ENCODE data around the gene NHSL1.

Gene NHSL1, protein sequence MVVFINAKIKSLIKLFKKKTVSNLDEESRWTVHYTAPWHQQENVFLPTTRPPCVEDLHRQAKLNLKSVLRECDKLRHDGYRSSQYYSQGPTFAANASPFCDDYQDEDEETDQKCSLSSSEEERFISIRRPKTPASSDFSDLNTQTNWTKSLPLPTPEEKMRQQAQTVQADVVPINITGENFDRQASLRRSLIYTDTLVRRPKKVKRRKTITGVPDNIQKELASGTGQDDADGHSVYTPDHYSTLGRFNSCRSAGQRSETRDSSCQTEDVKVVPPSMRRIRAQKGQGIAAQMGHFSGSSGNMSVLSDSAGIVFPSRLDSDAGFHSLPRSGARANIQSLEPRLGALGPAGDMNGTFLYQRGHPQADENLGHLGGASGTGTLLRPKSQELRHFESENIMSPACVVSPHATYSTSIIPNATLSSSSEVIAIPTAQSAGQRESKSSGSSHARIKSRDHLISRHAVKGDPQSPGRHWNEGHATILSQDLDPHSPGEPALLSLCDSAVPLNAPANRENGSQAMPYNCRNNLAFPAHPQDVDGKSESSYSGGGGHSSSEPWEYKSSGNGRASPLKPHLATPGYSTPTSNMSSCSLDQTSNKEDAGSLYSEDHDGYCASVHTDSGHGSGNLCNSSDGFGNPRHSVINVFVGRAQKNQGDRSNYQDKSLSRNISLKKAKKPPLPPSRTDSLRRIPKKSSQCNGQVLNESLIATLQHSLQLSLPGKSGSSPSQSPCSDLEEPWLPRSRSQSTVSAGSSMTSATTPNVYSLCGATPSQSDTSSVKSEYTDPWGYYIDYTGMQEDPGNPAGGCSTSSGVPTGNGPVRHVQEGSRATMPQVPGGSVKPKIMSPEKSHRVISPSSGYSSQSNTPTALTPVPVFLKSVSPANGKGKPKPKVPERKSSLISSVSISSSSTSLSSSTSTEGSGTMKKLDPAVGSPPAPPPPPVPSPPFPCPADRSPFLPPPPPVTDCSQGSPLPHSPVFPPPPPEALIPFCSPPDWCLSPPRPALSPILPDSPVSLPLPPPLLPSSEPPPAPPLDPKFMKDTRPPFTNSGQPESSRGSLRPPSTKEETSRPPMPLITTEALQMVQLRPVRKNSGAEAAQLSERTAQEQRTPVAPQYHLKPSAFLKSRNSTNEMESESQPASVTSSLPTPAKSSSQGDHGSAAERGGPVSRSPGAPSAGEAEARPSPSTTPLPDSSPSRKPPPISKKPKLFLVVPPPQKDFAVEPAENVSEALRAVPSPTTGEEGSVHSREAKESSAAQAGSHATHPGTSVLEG (N-terminal part only)

DNA sequence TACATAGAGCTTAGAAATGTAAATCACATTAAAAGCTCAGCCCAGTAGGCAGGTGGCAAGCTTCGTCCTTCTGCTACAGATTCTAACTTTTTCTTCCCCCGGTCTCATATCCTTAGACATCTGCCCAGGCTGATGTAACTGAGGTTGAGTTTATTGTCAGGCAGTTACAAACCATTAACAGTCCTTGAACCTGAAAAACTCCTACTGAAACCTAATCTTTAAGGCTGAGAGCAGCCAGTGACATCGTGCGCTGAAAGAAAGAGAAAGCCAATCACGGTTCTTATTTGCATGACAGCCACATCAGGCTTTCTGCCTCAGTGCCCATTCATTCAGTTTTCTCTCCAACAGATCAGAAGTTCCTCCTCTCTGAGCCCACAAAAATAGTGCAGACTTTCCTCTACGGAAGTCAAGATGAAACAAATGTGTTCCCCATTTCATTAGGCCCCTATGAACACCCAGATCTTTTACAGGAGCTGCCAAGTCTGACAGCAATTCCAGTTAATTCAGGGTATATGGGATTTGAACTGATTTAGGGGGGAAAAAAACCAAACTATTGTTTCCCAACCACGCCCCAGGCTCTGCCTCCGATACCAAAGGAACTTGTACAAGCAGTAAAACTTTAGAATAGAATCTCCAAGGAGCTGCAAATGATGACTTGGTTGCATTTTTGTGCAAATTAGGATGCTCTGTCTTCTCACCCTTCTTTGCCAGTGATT, at the start of gene NHSL1:
Gene NHSL1, minus strand, starts transcription at position 192 of the 716 bp plus-strand sequence. CDS start 204 bp downstream, outside the sequence.
- DNase-seq (ENCODE audit: low spot score): peak; percentile 40

DNA sequence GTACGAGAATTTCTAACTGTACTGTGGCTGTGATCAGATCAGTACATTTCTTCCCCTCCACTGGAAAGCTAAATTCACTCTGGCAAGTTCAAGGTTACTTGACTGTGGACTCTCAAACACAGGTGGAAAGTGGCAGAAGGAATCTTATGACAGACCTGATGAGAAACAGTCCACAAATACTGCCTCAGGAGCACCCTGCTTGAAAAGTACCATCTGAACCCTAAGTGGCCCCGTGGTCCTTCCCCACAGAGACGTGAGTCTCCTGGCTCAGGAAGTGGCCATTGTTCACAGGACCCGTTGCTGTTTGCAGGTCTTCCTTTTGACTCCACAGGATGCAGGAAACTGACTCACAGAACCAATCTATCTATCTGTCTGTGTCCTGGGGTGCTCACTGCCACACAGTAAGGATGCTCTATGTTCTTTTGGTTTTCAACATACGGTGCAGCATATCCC, 47.5 kb upstream of the NHSL1 start:
- DNase-seq (ENCODE audit: low spot score): no peak

DNA sequence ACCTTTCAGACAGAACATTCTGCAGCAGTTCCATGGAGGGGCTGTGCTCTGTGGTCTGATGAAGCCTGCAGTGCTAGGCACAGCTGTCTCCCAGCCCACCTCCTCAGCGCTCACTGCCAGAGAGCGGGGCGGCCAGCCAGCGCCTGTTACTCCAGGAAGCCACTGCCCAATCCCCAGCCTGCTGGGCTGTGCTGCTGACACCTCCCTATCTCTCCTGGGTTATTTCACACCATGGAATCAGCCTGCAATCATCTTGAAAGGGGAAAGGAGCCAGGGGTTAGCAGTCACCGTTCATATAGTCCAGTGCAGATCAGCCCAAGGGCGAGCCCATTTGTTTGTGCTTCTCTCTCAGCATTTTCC, 46.3 kb upstream of the NHSL1 start:
- peak; percentile 31 for DNase-seq (ENCODE audit: low spot score)

DNA sequence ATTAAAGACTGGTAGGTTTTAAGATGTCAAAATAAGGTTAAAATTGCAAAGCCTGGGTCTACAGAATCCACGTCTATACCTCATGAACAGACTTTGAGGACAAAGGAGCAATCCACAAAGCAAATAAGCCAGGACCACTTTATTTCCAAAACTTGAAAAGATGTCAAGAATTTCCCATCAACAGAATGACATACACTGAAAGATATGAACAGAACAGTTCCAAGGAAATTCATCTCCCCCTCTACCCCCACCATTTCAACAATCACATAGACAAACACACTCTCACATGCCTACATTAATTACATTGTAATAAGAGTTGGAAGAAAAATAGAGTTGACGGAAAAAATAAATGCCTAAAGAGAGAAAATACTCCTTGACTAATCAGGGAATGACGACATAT, 45.2 kb upstream of the NHSL1 start:
- DNase-seq (ENCODE audit: low spot score): no peak

DNA sequence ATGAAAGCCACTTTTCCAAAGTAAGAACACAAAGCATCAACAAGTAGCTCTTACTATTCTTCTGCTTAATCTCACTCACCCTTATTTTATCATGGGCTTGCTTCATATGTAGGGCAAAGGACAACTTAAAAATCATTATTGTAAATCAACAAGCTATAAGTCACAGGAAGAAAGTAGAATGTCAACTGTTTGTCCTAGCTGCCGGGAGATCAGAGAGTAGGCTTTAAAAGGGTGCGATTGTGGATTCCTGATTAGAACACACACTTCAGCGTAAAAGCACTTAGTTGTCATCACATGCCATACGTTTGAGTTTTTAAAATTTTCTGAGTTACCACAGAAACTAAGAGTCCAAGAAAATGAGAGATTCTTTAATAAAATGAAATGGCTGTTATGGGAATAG, 44.4 kb upstream of the NHSL1 start:
- no peak for DNase-seq (ENCODE audit: low spot score)

DNA sequence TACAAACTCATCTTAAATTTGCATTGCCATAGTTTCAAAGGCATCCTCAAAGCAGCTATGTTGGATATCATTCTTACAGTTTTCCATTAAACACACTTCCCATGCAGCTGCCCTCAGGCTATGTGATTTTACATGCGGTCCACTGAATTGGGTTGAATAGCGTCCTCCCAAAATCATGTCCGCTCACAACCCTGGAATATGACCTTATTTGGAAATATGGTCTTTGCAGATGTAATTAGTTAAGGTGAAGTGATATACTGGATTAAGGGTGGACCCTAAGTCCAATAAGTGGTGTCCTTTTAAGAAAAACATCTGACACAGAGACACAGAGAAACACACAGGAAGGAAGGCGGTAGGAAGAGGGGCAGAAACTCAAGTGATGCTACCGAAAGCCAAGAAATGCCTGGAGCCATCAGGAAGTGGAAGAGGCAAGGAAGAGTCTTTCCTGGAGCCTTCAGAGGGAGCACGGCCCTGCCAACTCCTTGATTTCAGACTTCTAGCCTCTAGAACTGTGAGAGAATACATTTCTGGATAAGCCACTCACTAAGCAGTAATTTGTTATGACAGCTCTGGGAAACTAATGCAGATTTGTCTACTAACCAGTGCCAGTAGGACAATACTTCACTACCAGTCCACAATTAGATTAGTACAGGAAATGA, 42.7 kb upstream of the NHSL1 start:
- no peak for DNase-seq (ENCODE audit: low spot score)

DNA sequence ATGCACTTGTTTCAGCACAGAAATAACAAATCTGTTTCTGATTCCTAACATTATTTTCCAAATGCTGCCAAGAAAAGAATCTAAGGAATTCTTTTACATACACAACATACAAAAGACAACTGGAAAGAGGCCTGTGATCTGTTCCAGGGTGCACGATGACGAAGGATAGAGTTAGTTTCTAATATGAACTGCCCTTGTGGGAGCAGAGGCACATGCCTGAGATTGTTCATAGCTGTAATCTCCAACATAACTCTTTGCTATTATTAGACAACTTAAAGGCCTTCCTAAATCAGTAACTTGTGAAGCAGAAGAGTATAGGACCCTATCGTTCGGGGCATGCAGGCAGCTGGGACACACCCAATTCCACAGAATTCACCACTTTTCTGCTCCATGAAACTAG, 41.2 kb upstream of the NHSL1 start:
- DNase-seq (ENCODE audit: low spot score): no peak

DNA sequence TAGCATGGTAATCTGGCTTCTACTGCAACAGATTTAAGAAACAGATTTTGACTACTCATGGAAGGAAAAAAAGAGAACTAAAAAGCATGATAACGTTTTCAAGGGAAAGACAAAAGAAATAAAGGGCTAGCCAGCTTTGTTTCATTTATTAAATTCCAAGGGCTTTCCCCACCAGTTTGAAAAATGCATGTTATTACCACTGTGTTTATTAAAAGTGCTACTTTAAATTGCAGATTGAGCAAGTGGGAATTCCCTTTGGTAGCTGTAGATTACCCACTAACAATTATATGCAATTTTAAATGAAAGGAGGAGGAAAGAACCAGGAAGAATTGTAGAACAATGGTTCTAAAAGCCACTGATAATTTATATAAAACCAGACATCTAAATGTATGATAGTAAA, 40.6 kb upstream of the NHSL1 start:
- DNase-seq (ENCODE audit: low spot score): no peak

DNA sequence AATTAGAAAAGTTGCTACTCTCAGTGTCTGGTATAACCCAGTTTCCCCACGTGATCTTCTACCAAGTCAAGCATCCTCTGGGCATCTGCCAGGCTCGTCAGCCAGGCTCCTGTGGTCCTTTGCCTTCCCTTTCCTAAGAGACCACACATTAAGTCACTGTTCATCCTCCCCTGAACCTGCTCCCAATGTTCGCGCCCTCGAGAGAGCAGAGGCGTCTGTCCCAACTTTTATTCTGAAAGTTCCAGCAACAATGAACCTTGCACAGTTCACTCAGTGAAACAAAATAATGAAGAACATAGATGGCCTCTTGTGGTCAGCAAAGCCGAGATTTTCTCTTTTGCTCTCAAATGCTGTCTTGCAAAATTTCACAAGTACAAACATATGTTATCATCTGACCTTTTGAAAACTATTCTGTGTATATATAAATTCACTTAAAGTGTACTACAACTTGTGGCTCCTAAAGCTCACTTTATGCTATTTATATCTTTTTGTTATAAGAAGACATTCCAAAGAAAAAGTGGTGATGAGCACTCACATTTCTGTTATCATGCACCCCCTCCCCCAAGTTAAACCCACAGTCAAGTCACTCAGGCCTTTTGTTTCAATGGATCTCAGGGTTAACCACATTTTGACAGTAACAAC, 39.2 kb upstream of the NHSL1 start:
- DNase-seq (ENCODE audit: low spot score): no peak

DNA sequence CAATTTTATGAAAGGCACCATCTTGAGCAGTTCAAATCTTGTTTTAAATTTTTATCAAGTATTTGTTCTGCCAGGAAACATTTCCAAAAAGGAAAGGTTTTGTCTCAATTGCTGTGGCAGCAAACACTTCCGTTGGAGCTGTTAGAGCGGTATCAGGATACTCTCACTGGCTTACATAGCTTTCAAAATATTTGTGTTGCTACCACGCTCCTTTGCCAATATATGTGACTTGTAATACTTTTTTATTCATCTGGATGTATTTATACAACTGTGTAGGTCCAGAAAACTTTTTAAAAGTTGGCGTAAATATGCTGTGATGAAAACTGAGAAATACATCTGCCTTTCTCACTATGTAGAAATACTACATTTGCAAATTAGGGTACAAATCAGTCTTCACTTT, 37.8 kb upstream of the NHSL1 start:
- DNase-seq (ENCODE audit: low spot score): no peak

DNA sequence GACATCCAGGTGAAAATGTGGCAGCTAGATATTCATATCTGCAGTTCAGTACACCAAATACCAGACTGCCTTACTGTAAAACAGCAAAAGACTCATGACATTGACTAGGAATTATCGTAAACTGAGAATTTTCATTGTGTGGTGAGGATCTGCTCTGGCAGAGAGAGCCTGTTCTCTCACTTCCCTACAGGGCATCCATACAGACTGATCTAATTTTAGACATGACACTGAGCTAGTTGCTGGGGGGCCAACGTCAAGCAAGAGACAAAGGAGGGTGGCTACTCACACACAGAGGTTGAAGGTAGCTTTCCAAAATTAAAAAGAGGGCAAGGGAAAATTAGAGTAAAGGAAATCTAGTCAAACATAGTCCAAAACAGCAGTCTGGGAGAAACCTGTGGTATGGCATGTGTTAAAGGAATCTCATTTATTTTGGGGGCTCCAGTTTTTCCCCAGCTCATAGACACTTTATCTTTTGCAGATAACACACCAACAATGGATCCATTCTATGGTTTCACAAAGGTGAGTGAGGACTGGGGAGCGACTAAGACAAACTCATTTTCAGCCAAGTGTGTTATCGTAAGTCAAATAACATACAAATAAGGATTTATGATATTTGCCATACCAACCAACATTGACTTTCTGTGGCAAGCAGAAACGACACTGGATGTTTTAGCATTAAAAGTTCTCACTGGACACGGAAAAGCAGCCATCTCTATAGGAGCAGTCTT, 36.6 kb upstream of the NHSL1 start:
- no peak for DNase-seq (ENCODE audit: low spot score)

DNA sequence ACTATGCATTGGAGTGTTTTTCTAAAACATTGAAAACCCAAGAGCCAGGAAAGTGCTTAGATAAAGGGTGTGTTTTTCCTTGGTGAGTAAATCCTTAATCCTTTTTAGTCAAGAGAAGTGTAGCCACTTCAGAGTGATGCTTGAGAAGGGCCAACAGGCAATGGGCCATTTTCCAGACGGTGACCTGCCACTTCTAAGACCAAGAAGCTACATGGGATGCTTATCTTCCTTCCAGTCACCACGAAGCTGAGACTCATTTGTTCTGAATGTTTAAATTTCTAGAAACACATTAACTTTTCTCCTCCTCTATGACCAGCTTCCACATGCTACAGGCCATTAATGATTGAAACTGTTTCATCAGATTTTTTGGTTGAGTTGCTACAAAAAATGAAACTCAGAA, 34.4 kb upstream of the NHSL1 start:
- DNase-seq (ENCODE audit: low spot score): no peak

DNA sequence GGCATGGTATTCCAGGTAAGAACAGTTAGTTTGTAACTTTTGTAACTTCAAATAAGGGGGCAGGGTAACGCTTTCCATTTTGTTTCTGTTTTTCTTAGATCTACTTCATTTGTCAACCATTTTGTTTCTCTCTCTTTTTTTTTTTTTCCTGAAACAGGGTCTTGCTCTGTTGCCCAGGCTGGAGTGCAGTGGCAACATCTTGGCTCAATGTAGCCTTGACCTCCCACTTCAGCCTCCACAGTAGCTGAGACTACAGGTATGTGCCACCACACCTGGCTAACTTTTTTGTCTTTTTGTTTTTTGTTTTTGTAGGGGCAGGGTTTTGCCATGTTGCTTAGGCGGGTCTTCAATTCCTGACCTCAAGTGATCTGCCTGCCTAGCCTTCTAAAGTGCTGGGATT, 32.1 kb upstream of the NHSL1 start:
- DNase-seq (ENCODE audit: low spot score): no peak

DNA sequence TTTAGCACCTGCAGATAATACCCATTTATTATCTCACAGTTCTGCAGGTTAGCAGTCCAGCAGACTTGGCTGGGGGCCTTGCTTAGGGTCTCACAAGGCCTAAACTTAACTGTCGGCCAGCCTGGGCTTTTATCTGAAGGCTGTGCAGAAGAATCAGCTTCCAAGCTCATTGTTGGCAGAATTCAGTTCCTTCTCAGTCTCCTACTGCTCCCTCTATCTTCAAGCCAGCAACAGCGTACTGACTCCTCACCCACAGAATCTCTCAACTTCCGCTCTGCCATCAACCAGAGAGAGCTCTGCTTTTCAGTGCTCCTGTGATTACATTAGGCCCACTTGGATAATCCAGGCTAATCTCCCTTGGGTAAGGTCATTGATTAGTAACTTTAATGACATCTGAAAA, 30.2 kb upstream of the NHSL1 start:
- peak; percentile 35 for DNase-seq (ENCODE audit: low spot score)

DNA sequence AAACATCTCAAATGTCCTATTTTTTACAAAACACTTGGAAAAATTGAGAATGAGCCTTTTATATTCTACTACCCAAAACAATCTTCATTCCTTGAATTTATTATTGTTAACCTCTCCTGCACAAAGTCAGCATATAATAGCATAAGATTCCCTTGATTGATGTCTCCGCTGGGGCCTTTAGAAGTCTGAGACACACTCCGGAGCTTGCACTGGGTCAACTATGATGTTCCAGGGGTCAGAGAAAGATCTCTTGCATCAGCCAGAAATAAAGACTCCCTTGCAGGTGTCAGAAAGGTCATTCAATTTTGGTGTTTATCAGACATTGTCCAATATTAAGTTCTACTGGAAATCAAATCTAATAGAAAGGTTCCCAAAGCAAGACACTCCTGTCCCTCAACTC, 29.7 kb upstream of the NHSL1 start:
- no peak for DNase-seq (ENCODE audit: low spot score)

DNA sequence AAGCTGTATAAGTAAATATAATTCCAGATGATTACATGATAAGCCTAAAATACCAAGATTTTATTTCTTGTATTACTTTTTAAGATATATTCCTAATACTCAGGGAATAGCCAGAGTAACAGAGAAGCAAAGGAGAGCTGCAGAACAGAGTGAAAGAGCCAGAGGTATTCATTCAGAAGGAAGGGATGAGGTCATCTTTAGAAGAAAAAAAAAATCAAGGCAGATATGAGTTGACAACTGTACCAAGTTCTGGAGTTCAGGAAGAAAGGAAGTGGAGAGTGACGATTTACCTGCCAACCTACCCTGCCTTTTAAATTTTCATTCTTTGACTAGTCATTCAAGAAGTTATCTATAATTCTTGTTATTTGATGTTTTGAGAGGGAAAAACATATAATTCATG, 28.8 kb upstream of the NHSL1 start:
- DNase-seq (ENCODE audit: low spot score): no peak

DNA sequence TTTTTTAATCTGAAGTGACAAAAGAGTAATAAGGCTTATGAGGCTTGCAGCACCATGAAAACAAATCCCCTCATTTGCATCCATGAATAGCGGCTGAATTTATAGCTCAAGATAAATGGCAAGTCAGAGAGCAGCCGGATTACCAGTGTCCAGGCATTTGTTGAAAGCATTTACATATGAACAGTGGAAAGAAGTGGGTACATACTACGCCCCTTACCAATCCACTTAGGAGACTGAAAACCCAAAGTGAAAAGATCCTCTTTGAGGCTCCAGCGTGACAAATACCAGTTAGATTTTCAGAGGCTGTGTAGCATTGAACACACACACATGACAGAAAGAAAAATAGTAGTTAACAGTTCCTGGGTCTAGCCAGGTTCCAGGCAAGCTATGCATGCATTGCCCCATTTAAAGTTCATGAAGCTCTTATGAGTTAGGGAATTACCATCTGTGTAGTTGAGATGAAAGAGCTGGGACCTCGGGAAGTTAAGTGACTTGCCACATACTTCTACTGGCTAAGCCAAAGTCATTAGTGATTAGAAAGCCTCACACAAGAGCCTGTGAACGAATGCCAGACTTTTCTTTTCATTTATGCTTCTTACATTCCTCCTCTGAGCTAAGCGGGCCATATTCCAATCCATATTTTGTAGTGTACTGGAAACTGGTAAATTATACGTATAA, 28.3 kb upstream of the NHSL1 start:
- DNase-seq (ENCODE audit: low spot score): no peak

DNA sequence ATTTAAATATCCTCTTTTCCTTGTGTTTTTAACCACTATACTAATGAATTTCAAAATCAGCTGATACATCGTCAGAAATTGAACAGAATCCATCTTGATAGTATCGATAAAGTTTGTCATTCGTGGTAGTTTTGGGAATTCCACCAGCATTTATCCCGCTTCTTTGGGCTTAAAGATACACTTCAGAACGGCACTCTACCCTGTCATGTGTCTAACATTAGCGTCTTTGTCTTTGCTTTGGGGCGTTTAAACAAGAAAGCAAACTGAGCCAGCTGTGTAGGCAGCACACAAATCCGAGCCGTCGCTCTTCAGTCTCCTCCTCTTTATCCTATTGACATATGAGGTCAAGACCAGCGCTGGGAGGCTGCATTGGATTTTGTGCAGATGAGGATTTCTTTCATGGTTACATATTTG, 27.5 kb upstream of the NHSL1 start:
- DNase-seq (ENCODE audit: low spot score): no peak

DNA sequence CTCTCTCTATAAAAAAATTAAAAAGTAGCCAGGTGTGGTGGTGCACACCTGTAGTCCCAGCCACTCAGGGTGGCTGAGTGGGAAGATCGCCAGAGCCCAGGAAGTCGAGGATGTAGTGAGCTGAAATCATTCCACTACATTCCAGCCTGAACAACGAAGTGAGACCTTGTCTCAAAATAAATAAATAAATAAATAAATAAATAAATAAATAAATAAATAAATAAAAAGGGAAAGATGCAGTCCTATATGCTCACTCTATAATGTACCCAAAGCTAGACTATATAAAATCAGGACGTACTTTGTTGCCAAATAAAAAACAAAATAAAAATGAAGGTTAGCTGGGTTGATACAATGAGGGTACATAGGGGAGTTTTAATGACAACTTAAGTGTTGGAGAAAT, 26.1 kb upstream of the NHSL1 start:
- DNase-seq (ENCODE audit: low spot score): no peak
